ENCODE data around the gene VSTM1.
A peak's percentile ranks its signal among the peaks of the same experiment; 100 is the strongest.
"Not testable (repeated sequence)": the region's sequence is repeated elsewhere in the genome, so short reads cannot be mapped to it uniquely, and the experiment has no call there.

VSTM1 gene

GRCh38 chr19:54069470-54069869 lies 5.8 kb upstream of the VSTM1 start:
- Histone ChIP-seq H3K36me3 (ENCODE audit: insufficient read depth, low read length) (no peaks in the 10 kb centered on the region), H3K27me3 (ENCODE audit: insufficient read depth, low read length) (no peaks in the 10 kb centered on the region), H3K4me3 (ENCODE audit: low read length) (no peak overlapping the region), H3K9ac (ENCODE audit: low read depth, low read length) (no peak overlapping the region), H3K27ac (ENCODE audit: low read depth, low read length) (no peak overlapping the region), H3K9me3 (ENCODE audit: insufficient read depth, low read depth, low read length) (no peaks in the 10 kb centered on the region), H3K4me1 (ENCODE audit: insufficient read depth, low read length) (no peaks in the 10 kb centered on the region)
- 90% methylated on average over 5 of the region's 5 CpGs for whole genome bisulfite sequencing

- 91% methylated on average over 9 of the region's 9 CpGs for WGBS
- H3K4me3 ChIP-seq (ENCODE audit: low read length), result no peak overlapping the region
- no peaks in the 10 kb centered on the region for H3K9me3 ChIP-seq (ENCODE audit: insufficient read depth, low read depth, low read length)
- H3K9ac ChIP-seq (ENCODE audit: low read depth, low read length), result no peak overlapping the region
- no peaks in the 10 kb centered on the region for H3K4me1 ChIP-seq (ENCODE audit: insufficient read depth, low read length)
- H3K27me3 ChIP-seq (ENCODE audit: insufficient read depth, low read length), result no peaks in the 10 kb centered on the region
- no peak overlapping the region for H3K27ac ChIP-seq (ENCODE audit: low read depth, low read length)
- no peaks in the 10 kb centered on the region for H3K36me3 ChIP-seq (ENCODE audit: insufficient read depth, low read length)
Observed at GRCh38 chr19:54062643-54063042, 1.1 kb downstream of the VSTM1 start.

- 94% methylated on average over 4 of the region's 4 CpGs for WGBS
- Histone ChIP-seq H3K36me3 (ENCODE audit: insufficient read depth, low read length) (no peaks in the 10 kb centered on the region), H3K4me3 (ENCODE audit: low read length) (no peak overlapping the region), H3K27ac (ENCODE audit: low read depth, low read length) (no peak overlapping the region), H3K4me1 (ENCODE audit: insufficient read depth, low read length) (no peaks in the 10 kb centered on the region), H3K9ac (ENCODE audit: low read depth, low read length) (no peak overlapping the region), H3K9me3 (ENCODE audit: insufficient read depth, low read depth, low read length) (no peaks in the 10 kb centered on the region), H3K27me3 (ENCODE audit: insufficient read depth, low read length) (peaks cover 5% of the 10 kb centered on the region; the same call in 1 of the 2 replicates)
Observed at GRCh38 chr19:54047616-54048015, 16.1 kb downstream of the VSTM1 start.

GRCh38 chr19:54045771-54046170 lies 17.9 kb downstream of the VSTM1 start:
- Histone ChIP-seq H3K27ac (ENCODE audit: low read depth, low read length) (no peak overlapping the region), H3K36me3 (ENCODE audit: insufficient read depth, low read length) (no peaks in the 10 kb centered on the region), H3K9me3 (ENCODE audit: insufficient read depth, low read depth, low read length) (no peaks in the 10 kb centered on the region), H3K4me1 (ENCODE audit: insufficient read depth, low read length) (peaks cover 7% of the 10 kb centered on the region; the same call in 1 of the 2 replicates), H3K9ac (ENCODE audit: low read depth, low read length) (no peak overlapping the region), H3K4me3 (ENCODE audit: low read length) (no peak overlapping the region), H3K27me3 (ENCODE audit: insufficient read depth, low read length) (peaks cover 5% of the 10 kb centered on the region; the same call in 1 of the 2 replicates)
- WGBS, result 86% methylated on average over 2 of the region's 2 CpGs

GRCh38 chr19:54042989-54043388 lies 20.7 kb downstream of the VSTM1 start:
- H3K4me3 ChIP-seq (ENCODE audit: low read length), result no peak overlapping the region
- H3K36me3 ChIP-seq (ENCODE audit: insufficient read depth, low read length), result no peaks in the 10 kb centered on the region
- H3K27me3 ChIP-seq (ENCODE audit: insufficient read depth, low read length), result peaks cover 5% of the 10 kb centered on the region; the same call in 1 of the 2 replicates
- H3K9ac ChIP-seq (ENCODE audit: low read depth, low read length), result no peak overlapping the region
- peaks cover 9% of the 10 kb centered on the region; the same call in 1 of the 2 replicates for H3K4me1 ChIP-seq (ENCODE audit: insufficient read depth, low read length)
- WGBS, result 94% methylated on average over 2 of the region's 3 CpGs
- H3K9me3 ChIP-seq (ENCODE audit: insufficient read depth, low read depth, low read length), result no peaks in the 10 kb centered on the region
- H3K27ac ChIP-seq (ENCODE audit: low read depth, low read length), result no peak overlapping the region

- H3K9me3 ChIP-seq (ENCODE audit: insufficient read depth, low read depth, low read length), result no peaks in the 10 kb centered on the region
- no peak overlapping the region for H3K9ac ChIP-seq (ENCODE audit: low read depth, low read length)
- H3K27me3 ChIP-seq (ENCODE audit: insufficient read depth, low read length), result peaks cover 5% of the 10 kb centered on the region; the same call in 1 of the 2 replicates
- 0 out of 2 replicates have a peak overlapping the region, but pooled peaks have one; percentile 20 for H3K27ac ChIP-seq (ENCODE audit: low read depth, low read length)
- H3K4me1 ChIP-seq (ENCODE audit: insufficient read depth, low read length), result peaks cover 9% of the 10 kb centered on the region; the same call in 1 of the 2 replicates
- 65% methylated on average over 8 of the region's 9 CpGs for WGBS
- no peaks in the 10 kb centered on the region for H3K36me3 ChIP-seq (ENCODE audit: insufficient read depth, low read length)
- no peak overlapping the region for H3K4me3 ChIP-seq (ENCODE audit: low read length)
Observed at GRCh38 chr19:54041969-54042606, 21.6 kb downstream of the VSTM1 start.

GRCh38 chr19:54040003-54040402 lies 23.7 kb downstream of the VSTM1 start:
- Histone ChIP-seq H3K27ac (ENCODE audit: low read depth, low read length) (no peak overlapping the region), H3K27me3 (ENCODE audit: insufficient read depth, low read length) (0 out of 2 replicates have a peak, but pooled peaks cover 2% of the 10 kb centered on the region), H3K4me3 (ENCODE audit: low read length) (no peak overlapping the region), H3K4me1 (ENCODE audit: insufficient read depth, low read length) (peaks cover 22% of the 10 kb centered on the region), H3K9ac (ENCODE audit: low read depth, low read length) (no peak overlapping the region), H3K9me3 (ENCODE audit: insufficient read depth, low read depth, low read length) (no peaks in the 10 kb centered on the region), H3K36me3 (ENCODE audit: insufficient read depth, low read length) (no peaks in the 10 kb centered on the region)
- WGBS, result 90% methylated on average over 4 of the region's 4 CpGs

GRCh38 chr19:54036542-54036941 lies 27.2 kb downstream of the VSTM1 start:
- H3K27ac ChIP-seq (ENCODE audit: low read depth, low read length), result peak overlapping the region; percentile 99
- 70% methylated on average over 5 of the region's 5 CpGs for WGBS
- H3K36me3 ChIP-seq (ENCODE audit: insufficient read depth, low read length); H3K4me3 ChIP-seq (ENCODE audit: low read length); H3K9me3 ChIP-seq (ENCODE audit: insufficient read depth, low read depth, low read length); H3K27me3 ChIP-seq (ENCODE audit: insufficient read depth, low read length): not testable (repeated sequence)
- peaks cover 22% of the 10 kb centered on the region for H3K4me1 ChIP-seq (ENCODE audit: insufficient read depth, low read length)
- peak overlapping the region; percentile 41; the same call in 1 of the 2 replicates for H3K9ac ChIP-seq (ENCODE audit: low read depth, low read length)

- Histone ChIP-seq H3K27ac (ENCODE audit: low read depth, low read length) (peak overlapping the region; percentile 99), H3K9me3 (ENCODE audit: insufficient read depth, low read depth, low read length) (no peaks in the 10 kb centered on the region), H3K9ac (ENCODE audit: low read depth, low read length) (peak overlapping the region; percentile 69; the same call in 1 of the 2 replicates), H3K36me3 (ENCODE audit: insufficient read depth, low read length) (no peaks in the 10 kb centered on the region), H3K27me3 (ENCODE audit: insufficient read depth, low read length) (no peaks in the 10 kb centered on the region), H3K4me3 (ENCODE audit: low read length) (peak overlapping the region; percentile 22; the same call in 1 of the 2 replicates), H3K4me1 (ENCODE audit: insufficient read depth, low read length) (peaks cover 19% of the 10 kb centered on the region)
- 6% methylated on average over 4 of the region's 4 CpGs for WGBS
Observed at GRCh38 chr19:54035215-54036178, 28.2 kb downstream of the VSTM1 start.

- H3K27me3 ChIP-seq (ENCODE audit: insufficient read depth, low read length), result no peaks in the 10 kb centered on the region
- no peak overlapping the region for H3K4me3 ChIP-seq (ENCODE audit: low read length)
- H3K27ac ChIP-seq (ENCODE audit: low read depth, low read length), result no peak overlapping the region
- whole genome bisulfite sequencing, result 69% methylated on average over 12 of the region's 13 CpGs
- H3K4me1 ChIP-seq (ENCODE audit: insufficient read depth, low read length), result peaks cover 15% of the 10 kb centered on the region
- no peaks in the 10 kb centered on the region for H3K36me3 ChIP-seq (ENCODE audit: insufficient read depth, low read length)
- H3K9ac ChIP-seq (ENCODE audit: low read depth, low read length), result no peak overlapping the region
- no peaks in the 10 kb centered on the region for H3K9me3 ChIP-seq (ENCODE audit: insufficient read depth, low read depth, low read length)
Observed at GRCh38 chr19:54030895-54031586, 32.7 kb downstream of the VSTM1 start.

Measured in HUES64 (cell line).